ENCODE measurements around the gene C2CD5. TPM values are rescaled to one million over a fixed set of nuclear protein-coding genes. Genes with fewer than 3 reads are reported as not detected.
"Not testable (repeated sequence)": the region's sequence is repeated elsewhere in the genome, so short reads cannot be mapped to it uniquely, and the experiment has no call there.

C2CD5 gene
- total and polyA plus RNA-seq, 2 of the 13 experiments (the other 11 are each of a cell fraction or from before 2014, with no cell fraction given) = 12.6 to 14.6 TPM

DNA sequence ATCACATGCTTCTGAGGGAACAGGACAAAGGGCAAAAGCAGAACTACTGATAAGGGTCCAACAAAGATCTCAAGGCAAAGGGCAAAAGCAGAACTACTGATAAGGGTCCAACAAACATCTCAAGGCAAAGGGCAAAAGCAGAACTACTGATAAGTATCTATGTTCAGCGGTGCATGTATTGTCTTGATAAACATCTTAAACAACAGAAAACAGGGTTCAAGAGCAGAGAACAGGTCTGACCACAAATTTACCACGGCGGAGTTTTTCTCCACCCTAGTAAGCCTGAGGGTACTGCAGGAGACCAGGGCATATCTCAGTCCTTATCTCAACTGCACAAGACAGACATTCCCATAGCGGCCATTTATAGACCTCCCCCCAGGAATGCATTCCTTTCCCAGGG is 10.4 kb upstream of the C2CD5 start:
- H3K9ac ChIP-seq (ENCODE audit: insufficient read depth, low read depth, low read length); H3K4me3 ChIP-seq (replicated peaks in 1 of 3; ENCODE audit: insufficient read depth in 1 of 3, low read depth in 2 of 3, low read length in 3 of 3); H3K4me1 ChIP-seq (ENCODE audit: insufficient read depth, low read length); H4K20me1 ChIP-seq (ENCODE audit: insufficient read depth, low read length); H2AFZ ChIP-seq (ENCODE audit: low read length); H3K79me2 ChIP-seq (ENCODE audit: insufficient read depth, low read length); H3K27ac ChIP-seq (ENCODE audit: extremely low read length, insufficient read depth, low read length); POLR2A ChIA-PET; CTCF ChIA-PET (ENCODE audit: low intra/inter-chr PET ratio, low total read pairs); H3K27me3 ChIP-seq (ENCODE audit: control insufficient read depth in 1 of 2, insufficient read depth in 2 of 2, low read length in 2 of 2); H3K4me2 ChIP-seq (ENCODE audit: low read depth, low read length); ATAC-seq; BruUV-seq (replicated peaks); DNase-seq (ENCODE audit: low spot score); FAIRE-seq; H3K36me3 ChIP-seq (replicated peaks in 1 of 2; ENCODE audit: control insufficient read depth in 1 of 2, insufficient read depth in 2 of 2, low read length in 2 of 2); in situ Hi-C loops (cut with HindIII; ENCODE audit: extremely low pct_ligation_motif_present, low pct_unique_long_range_greater_than_20kb); intact Hi-C loops (cut with micrococcal nuclease; ENCODE audit: unreplicated experiment): not testable (repeated sequence)
- 0 out of 2 replicates have a peak, but pooled peaks have one; percentile 77 for TF ChIP-seq SETDB1 (CRISPR knock-in tag; IDR thresholded peaks at IDR 0.05; ENCODE audit: borderline replicate concordance)
- TF ChIP-seq HNF4A (CRISPR knock-in tag; IDR thresholded peaks at IDR 0.05) = peak; percentile 15; the same call in 1 of the 2 replicates
- H3K9me3 ChIP-seq (ENCODE audit: low read length) = peaks cover 11% of the 10 kb centered on the region; the same call in 1 of the 2 replicates
- WGBS (ENCODE audit: low lambda C conversion rate) = 47% methylated on average over 4 of the region's 4 CpGs

DNA sequence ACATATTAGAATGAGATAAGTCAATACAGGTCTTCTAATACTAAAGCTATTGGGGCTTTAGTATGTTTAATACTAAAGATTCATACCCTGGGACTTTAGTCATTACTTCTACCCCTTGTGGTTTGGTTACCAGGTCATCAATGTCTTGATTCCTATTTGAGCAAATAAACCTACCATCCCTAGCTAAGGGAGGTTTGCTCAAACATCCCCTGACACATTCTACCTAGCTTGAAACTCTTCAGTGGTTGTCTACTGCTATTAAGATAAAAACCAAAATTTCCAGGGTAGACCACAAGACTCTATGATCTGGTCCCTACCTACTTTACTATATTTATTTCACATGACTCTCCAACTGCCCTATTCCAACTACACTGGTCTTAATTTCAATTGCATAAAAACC is 7.3 kb upstream of the C2CD5 start:
- intact Hi-C loops (cut with micrococcal nuclease; ENCODE audit: unreplicated experiment) = no loop called here
- CTCF ChIA-PET (ENCODE audit: low intra/inter-chr PET ratio, low total read pairs) = no interaction called here
- Histone ChIP-seq H2AFZ (ENCODE audit: low read length) (no peak overlapping the region), H3K9me3 (ENCODE audit: low read length) (peaks cover 11% of the 10 kb centered on the region; the same call in 1 of the 2 replicates), H3K36me3 (replicated peaks in 1 of 2; ENCODE audit: control insufficient read depth in 1 of 2, insufficient read depth in 2 of 2, low read length in 2 of 2) (no peaks in the 10 kb centered on the region), H3K27me3 (ENCODE audit: control insufficient read depth in 1 of 2, insufficient read depth in 2 of 2, low read length in 2 of 2) (no peaks in the 10 kb centered on the region), H3K4me3 (replicated peaks in 1 of 3; ENCODE audit: insufficient read depth in 1 of 3, low read depth in 2 of 3, low read length in 3 of 3) (no peak overlapping the region), H3K27ac (ENCODE audit: extremely low read length, insufficient read depth, low read length) (no peak overlapping the region), H3K4me2 (ENCODE audit: low read depth, low read length) (no peak overlapping the region), H3K79me2 (ENCODE audit: insufficient read depth, low read length) (no peaks in the 10 kb centered on the region), H3K9ac (ENCODE audit: insufficient read depth, low read depth, low read length) (no peak overlapping the region), H4K20me1 (ENCODE audit: insufficient read depth, low read length) (no peaks in the 10 kb centered on the region), H3K4me1 (ENCODE audit: insufficient read depth, low read length) (no peaks in the 10 kb centered on the region)
- TF ChIP-seq ZNF841 (CRISPR knock-in tag; IDR thresholded peaks at IDR 0.05; ENCODE audit: borderline replicate concordance) (no peak), ZNF510 (CRISPR knock-in tag; IDR thresholded peaks at IDR 0.05; ENCODE audit: low read depth) (no peak), AHR (CRISPR knock-in tag; IDR thresholded peaks at IDR 0.05) (no peak), ZNF180 (CRISPR knock-in tag; IDR thresholded peaks at IDR 0.05; ENCODE audit: borderline replicate concordance, low read depth) (no peak), POLR2AphosphoS5 (IDR thresholded peaks at IDR 0.05; ENCODE audit: low read depth, low read length) (no peak), RAD21 (CRISPR knock-in tag; IDR thresholded peaks at IDR 0.05) (no peak), TAF15 (IDR thresholded peaks at IDR 0.05; ENCODE audit: low read depth, low read length, poor library complexity, severe bottlenecking) (no peak), HDAC1 (CRISPR knock-in tag; IDR thresholded peaks at IDR 0.05) (no peak), ELF1 (CRISPR knock-in tag; IDR thresholded peaks at IDR 0.05) (no peak), ZNF879 (CRISPR knock-in tag; IDR thresholded peaks at IDR 0.05) (no peak), CBX1 (IDR thresholded peaks at IDR 0.05; ENCODE audit: low read depth) (no peak), GTF2F1 (IDR thresholded peaks at IDR 0.05; ENCODE audit: low read length) (no peak), NFIC (IDR thresholded peaks at IDR 0.05; ENCODE audit: low read length) (no peak), ZBTB42 (CRISPR knock-in tag; IDR thresholded peaks at IDR 0.05) (no peak), ZNF224 (CRISPR knock-in tag; IDR thresholded peaks at IDR 0.05) (no peak)
- TF ChIP-seq, protein P1, sequence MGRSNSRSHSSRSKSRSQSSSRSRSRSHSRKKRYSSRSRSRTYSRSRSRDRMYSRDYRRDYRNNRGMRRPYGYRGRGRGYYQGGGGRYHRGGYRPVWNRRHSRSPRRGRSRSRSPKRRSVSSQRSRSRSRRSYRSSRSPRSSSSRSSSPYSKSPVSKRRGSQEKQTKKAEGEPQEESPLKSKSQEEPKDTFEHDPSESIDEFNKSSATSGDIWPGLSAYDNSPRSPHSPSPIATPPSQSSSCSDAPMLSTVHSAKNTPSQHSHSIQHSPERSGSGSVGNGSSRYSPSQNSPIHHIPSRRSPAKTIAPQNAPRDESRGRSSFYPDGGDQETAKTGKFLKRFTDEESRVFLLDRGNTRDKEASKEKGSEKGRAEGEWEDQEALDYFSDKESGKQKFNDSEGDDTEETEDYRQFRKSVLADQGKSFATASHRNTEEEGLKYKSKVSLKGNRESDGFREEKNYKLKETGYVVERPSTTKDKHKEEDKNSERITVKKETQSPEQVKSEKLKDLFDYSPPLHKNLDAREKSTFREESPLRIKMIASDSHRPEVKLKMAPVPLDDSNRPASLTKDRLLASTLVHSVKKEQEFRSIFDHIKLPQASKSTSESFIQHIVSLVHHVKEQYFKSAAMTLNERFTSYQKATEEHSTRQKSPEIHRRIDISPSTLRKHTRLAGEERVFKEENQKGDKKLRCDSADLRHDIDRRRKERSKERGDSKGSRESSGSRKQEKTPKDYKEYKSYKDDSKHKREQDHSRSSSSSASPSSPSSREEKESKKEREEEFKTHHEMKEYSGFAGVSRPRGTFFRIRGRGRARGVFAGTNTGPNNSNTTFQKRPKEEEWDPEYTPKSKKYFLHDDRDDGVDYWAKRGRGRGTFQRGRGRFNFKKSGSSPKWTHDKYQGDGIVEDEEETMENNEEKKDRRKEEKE (IDR thresholded peaks at IDR 0.05) = no peak
- no peak for ATAC-seq
- FAIRE-seq = no peak
- POLR2A ChIA-PET = no interaction called here
- no peak for DNase-seq (ENCODE audit: low spot score)
- no TSS peak for BruUV-seq (replicated peaks)
- in situ Hi-C loops (cut with HindIII; ENCODE audit: extremely low pct_ligation_motif_present, low pct_unique_long_range_greater_than_20kb) = no loop called here
